Stomach (tissue), 9 donors: Measurements from ENCODE around the gene BECN2. TPM values are rescaled to one million over a fixed set of nuclear protein-coding genes. Genes with fewer than 3 reads are reported as not detected.
A peak's percentile ranks its signal among the peaks of the same experiment; 100 is the strongest.
"Not testable (repeated sequence)": the region's sequence is repeated elsewhere in the genome, so short reads cannot be mapped to it uniquely, and the experiment has no call there.

Experiments used
- DNase-seq, 2 donors: peaks; one replicate each; pipeline versions ENCODE4 v3.0.0 to v3.0.0-alpha.2; 2013 to 2019
- H3K27ac ChIP-seq, 5 donors: fragments of 200-600 bp in 4 of 5; sonication (generic) in 4 of 5; one replicate each; pipeline ENCODE4 v1.5.1; 2013 to 2019; ENCODE audit warnings: mild to moderate bottlenecking in 1 of 5, moderate library complexity in 1 of 5
- H3K27me3 ChIP-seq, 3 donors: fragments of 200-600 bp; sonication (generic); one replicate each; pipeline ENCODE4 v1.5.1; 2017 to 2019; ENCODE audit warnings: mixed run types in 1 of 3
- H3K36me3 ChIP-seq, 4 donors: fragments of 200-600 bp; sonication (generic); 1 replicate in 3 of 4; 2 replicates in 1 of 4; pipeline ENCODE4 v1.5.1; 2016 to 2019
- H3K4me1 ChIP-seq, 4 donors: fragments of 200-600 bp; sonication (generic); one replicate each; pipeline ENCODE4 v1.5.1; 2016 to 2019
- H3K4me3 ChIP-seq, 4 donors: fragments of 200-600 bp; sonication (generic) in 3 of 4; one replicate each; pipeline ENCODE4 v1.5.1; 2016 to 2019; ENCODE audit warnings: mild to moderate bottlenecking in 1 of 4
- H3K9me3 ChIP-seq, 4 donors: fragments of 200-600 bp; sonication (generic); one replicate each; pipeline ENCODE4 v1.5.1; 2016 to 2019
- CTCF ChIP-seq, 7 experiments: fragments of 450-650 bp in 4 of 7; fragments of 200-600 bp in 3 of 7; sonication (generic) in 3 of 7; IDR thresholded peaks; one replicate each; pipeline ENCODE4 v1.5.1; 2016 to 2019; ENCODE audit warnings: antibody characterized with exemption in 7 of 7, control low read depth in 2 of 7, mild to moderate bottlenecking in 1 of 7
- EP300 ChIP-seq: sonication (generic); formaldehyde crosslinking; IDR thresholded peaks from one replicate; pipeline ENCODE4 v1.6.1; 2017; ENCODE audit warnings: antibody characterized with exemption
- POLR2A ChIP-seq, 4 donors: fragments of 450-650 bp; IDR thresholded peaks; one replicate each; pipeline ENCODE4 v1.6.1; 2016; ENCODE audit warnings: antibody characterized with exemption in 4 of 4, control low read depth in 2 of 4, mild to moderate bottlenecking in 1 of 4, moderate library complexity in 1 of 4
- POLR2AphosphoS5 ChIP-seq, 3 donors: sonication (generic); formaldehyde crosslinking; IDR thresholded peaks; one replicate each; pipeline ENCODE4 v1.6.1; 2016; ENCODE audit warnings: antibody characterized with exemption in 3 of 3
- WGBS, 5 donors: extraction: QIAGEN DNeasy Blood & Tissue Kit in 3 of 5; methylation state at CpG; one replicate each; pipeline versions ENCODE4 v1.1.5 to v1.1.7; 2013 to 2018; 5-methylcytosine and 5-hydroxymethylcytosine counted together
- intact Hi-C: fragments of 100-400 bp; cut with DNase I; formaldehyde crosslinking; loops from one replicate; pipeline ENCODE4 v1.15.1; 2023; ENCODE audit warnings: low total_unique reads
- polyA plus RNA-seq, 3 donors: library from polyadenylated mRNA; stranded (reverse); fragments of 200-250 nt; gene quantifications; one replicate each; pipeline ENCODE4 v1.2.3, GENCODE V29; 2013
- total RNA-seq, 5 donors: library from RNA; depleted of rRNA; stranded (reverse); fragments of >200 nt; gene quantifications; one replicate each; pipeline versions ENCODE4 v1.1.0 to v1.2.3, GENCODE V29; 2014 to 2016
- donor health status: healthy with polysubstance abuse.
- donor health status: Bipolar disorder and iron deficiency.
- donor health status: healthy.

The BECN2 gene
- total and polyA plus RNA-seq, 8 donors: not detected

GRCh38 chr1:241979071-241979470 lies 21.5 kb downstream of the BECN2 start:
- Histone ChIP-seq H3K27me3 (no peaks in the 10 kb centered on the region), H3K36me3 (no peaks in the 10 kb centered on the region), H3K4me1 (no peaks in the 10 kb centered on the region), H3K9me3 (no peaks in the 10 kb centered on the region), H3K4me3 (no peak overlapping the region), H3K27ac (no peak overlapping the region)
- no peak for DNase-seq
- intact Hi-C loops: no loop called here
- 89 to 93% (median 92%) methylated on average over 18 of the region's 18 CpGs for WGBS, 5 donors
- TF ChIP-seq POLR2AphosphoS5 (IDR thresholded peaks at IDR 0.05) (no peak), POLR2A (IDR thresholded peaks at IDR 0.05) (no peak), CTCF (IDR thresholded peaks at IDR 0.05) (no peak), EP300 (no peak)

- intact Hi-C loops: no loop called here
- no peak for TF ChIP-seq EP300
- no peak for TF ChIP-seq POLR2A (IDR thresholded peaks at IDR 0.05)
- TF ChIP-seq POLR2AphosphoS5 (IDR thresholded peaks at IDR 0.05): no peak
- TF ChIP-seq CTCF (IDR thresholded peaks at IDR 0.05): no peak
- H3K9me3 ChIP-seq: no peaks in the 10 kb centered on the region
- H3K4me1 ChIP-seq: no peaks in the 10 kb centered on the region
- WGBS, 5 donors: 55 to 93% (median 79%) methylated on average over 1 of the region's 1 CpG
- H3K36me3 ChIP-seq: no peaks in the 10 kb centered on the region
- DNase-seq: no peak
- no peaks in the 10 kb centered on the region for H3K27me3 ChIP-seq
- no peak overlapping the region for H3K27ac ChIP-seq
- H3K4me3 ChIP-seq: no peak overlapping the region
Measured at GRCh38 chr1:241979926-241980325, 22.4 kb downstream of the BECN2 start.

- H3K36me3 ChIP-seq: no peaks in the 10 kb centered on the region
- no peaks in the 10 kb centered on the region for H3K4me1 ChIP-seq
- no peaks in the 10 kb centered on the region for H3K27me3 ChIP-seq
- no peak overlapping the region for H3K27ac ChIP-seq
- H3K9me3 ChIP-seq: no peaks in the 10 kb centered on the region
- WGBS, 5 donors: 72 to 78% (median 75%) methylated on average over 10 of the region's 10 CpGs
- peak in 3 of 7 experiments; percentile 11 to 25 (median 17) for TF ChIP-seq CTCF (IDR thresholded peaks at IDR 0.05)
- no peak for TF ChIP-seq EP300
- no peak for TF ChIP-seq POLR2AphosphoS5 (IDR thresholded peaks at IDR 0.05)
- H3K4me3 ChIP-seq: no peak overlapping the region
- peak; percentile 30 to 50 for DNase-seq
- intact Hi-C loops: no loop called here
Measured at GRCh38 chr1:241985787-241986186, 28.2 kb downstream of the BECN2 start.

- intact Hi-C loops, H3K4me1 ChIP-seq, DNase-seq, H3K27me3 ChIP-seq, H3K36me3 ChIP-seq, H3K4me3 ChIP-seq, H3K9me3 ChIP-seq, H3K27ac ChIP-seq: not testable (repeated sequence)
- whole genome bisulfite sequencing, 5 donors: 66 to 77% (median 72%) methylated on average over 10 of the region's 10 CpGs
Measured at GRCh38 chr1:241988389-241988930, 30.9 kb downstream of the BECN2 start.

GRCh38 chr1:241990040-241990439 lies 32.5 kb downstream of the BECN2 start:
- intact Hi-C loops: no loop called here
- 59 to 80% (median 68%) methylated on average over 10 of the region's 10 CpGs for WGBS, 5 donors
- DNase-seq: peak; percentile 40 to 85
- H3K27ac ChIP-seq: no peak overlapping the region
- no peak for TF ChIP-seq POLR2AphosphoS5 (IDR thresholded peaks at IDR 0.05)
- TF ChIP-seq EP300: no peak
- TF ChIP-seq POLR2A (IDR thresholded peaks at IDR 0.05): no peak
- TF ChIP-seq CTCF (IDR thresholded peaks at IDR 0.05): no peak
- no peak overlapping the region for H3K4me3 ChIP-seq
- H3K36me3 ChIP-seq: no peaks in the 10 kb centered on the region
- H3K4me1 ChIP-seq: no peaks in the 10 kb centered on the region
- H3K27me3 ChIP-seq: no peaks in the 10 kb centered on the region
- no peaks in the 10 kb centered on the region for H3K9me3 ChIP-seq
